GM18505 (cell line): Measurements from ENCODE around the gene BIN2.

ENCODE experiments used
- ATAC-seq: cut with Tn5 transposase; IDR thresholded peaks from one replicate; pipeline ENCODE4 v1.9.1; 2021; ENCODE audit not compliant: unreplicated experiment
- POLR2A ChIP-seq: IDR thresholded peaks from 4 replicates; pipeline ENCODE4 v1.6.1; 2011; ENCODE audit warnings: borderline replicate concordance; ENCODE audit not compliant: insufficient read depth, insufficient read length; ENCODE audit errors: extremely low read depth

BIN2 gene

DNA sequence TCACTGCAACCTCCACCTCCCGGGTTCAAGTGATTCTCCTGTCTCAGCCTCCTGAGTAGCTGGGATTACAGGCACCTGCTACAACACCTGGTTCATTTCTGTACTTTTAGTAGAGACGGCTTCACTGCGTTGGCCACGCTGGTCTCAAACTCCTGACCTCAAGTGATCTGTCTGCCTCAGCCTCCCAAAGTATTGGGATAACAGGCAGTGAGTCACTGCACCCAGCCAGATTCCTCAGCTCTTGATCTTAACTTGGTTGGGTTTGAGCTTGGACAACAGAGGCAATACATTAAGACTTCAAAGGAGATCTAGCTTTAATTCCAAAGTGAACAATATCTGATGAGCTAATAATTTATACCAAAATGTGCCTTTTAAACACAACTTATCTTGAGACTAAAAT lies 79.7 kb downstream of the BIN2 start:
- TF ChIP-seq POLR2A: no peak
- no peak for ATAC-seq

DNA sequence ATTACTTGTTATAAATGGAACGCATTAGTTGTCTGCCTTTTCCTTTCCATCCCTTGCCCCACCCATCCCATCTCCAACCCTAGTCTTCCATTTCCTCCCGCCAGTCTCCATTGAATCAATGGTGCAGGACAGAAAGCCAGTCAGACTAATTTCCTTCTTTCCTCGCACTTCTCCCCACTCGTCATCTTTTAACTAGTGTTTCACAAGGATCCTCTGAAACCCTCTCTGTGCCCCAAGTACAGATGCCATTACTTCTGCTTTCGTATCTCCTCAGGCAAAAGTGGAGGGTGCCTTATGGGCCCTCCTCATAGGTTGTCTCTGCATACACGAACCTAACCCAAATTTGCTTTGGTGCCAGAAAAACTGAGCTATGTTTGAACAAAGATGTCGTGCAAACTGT lies 81.1 kb downstream of the BIN2 start:
- no peak for ATAC-seq
- no peak for TF ChIP-seq POLR2A

DNA sequence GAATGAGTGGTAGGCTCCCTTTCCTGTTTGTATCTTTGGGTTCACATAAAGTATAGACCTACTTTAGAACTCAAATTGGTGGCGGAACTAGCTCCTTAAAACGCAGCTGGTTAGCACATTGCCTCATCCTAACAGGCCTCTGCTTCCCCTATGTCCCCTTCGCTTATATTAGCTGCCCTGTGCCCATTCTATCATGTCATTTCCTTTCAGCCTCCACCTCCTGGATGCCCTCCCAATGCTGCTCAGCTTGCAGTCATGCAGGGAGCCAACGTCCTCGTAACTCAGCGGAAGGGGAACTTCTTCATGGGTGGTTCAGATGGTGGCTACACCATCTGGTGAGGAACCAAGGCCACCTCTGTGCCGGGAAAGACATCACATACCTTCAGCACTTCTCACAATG lies 81.9 kb downstream of the BIN2 start:
- no peak for ATAC-seq
- no peak for TF ChIP-seq POLR2A

DNA sequence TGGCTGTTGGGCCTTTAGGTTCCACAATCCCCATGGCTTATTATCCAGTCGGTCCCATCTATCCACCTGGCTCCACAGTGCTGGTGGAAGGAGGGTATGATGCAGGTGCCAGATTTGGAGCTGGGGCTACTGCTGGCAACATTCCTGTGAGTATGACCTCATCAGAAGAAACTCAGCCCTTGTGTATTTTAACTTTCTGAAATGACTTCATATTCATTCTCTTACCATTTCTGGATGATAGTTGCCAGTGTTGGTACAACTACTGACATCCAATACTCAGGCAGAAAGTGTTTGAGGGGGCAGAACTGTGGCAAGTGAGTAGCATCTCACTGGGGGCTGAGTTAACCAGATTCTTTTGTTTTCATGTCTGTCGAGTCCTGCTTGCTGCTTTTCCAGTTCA lies 83.0 kb downstream of the BIN2 start:
- TF ChIP-seq POLR2A: no peak
- ATAC-seq: no peak

DNA sequence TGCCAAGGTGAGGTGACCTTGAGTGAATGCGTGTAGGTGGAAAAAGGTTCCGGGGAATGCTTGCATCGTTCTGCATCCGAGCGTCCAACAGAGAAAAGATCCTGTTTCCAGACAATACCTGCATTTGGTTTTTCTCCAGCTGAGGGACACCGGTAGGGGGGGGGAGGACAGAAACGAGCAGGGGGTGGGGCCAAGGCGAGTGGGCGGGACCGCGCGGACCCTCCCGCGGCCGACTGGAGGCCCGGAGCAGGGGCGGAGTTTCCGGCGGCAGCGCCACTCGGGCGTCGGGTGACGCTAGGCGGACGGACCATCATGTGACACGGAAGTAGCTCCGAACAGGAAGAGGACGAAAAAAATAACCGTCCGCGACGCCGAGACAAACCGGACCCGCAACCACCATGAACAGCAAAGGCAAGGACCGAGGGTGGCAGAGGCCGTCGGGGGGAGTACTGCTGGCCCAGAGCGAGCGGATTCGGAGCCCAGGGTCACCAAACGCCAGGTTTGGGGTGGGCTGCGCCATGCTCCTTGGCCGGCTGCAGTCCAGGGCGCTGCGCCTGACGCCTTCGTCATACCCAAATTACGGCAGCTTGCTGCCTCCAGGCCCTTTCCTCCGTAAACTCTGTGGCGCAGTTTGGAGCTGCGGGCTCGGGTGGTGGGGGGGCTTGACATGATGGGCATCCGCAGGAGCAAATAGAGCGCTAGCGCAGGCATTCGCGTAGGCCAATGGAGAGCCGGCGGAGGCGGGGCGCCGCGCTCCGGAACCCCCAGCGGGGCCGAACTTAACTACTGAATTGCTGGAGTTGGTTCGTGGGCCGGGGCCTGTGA lies 85.3 kb downstream of the BIN2 start, which contains the start of gene DAZAP2:
DAZAP2 (plus strand) TSS at position 317 of the 825 bp plus-strand sequence; CDS start at position 399, 82 bp downstream.
- peak; percentile 90 for ATAC-seq
- peak; percentile 96 for TF ChIP-seq POLR2A

DNA sequence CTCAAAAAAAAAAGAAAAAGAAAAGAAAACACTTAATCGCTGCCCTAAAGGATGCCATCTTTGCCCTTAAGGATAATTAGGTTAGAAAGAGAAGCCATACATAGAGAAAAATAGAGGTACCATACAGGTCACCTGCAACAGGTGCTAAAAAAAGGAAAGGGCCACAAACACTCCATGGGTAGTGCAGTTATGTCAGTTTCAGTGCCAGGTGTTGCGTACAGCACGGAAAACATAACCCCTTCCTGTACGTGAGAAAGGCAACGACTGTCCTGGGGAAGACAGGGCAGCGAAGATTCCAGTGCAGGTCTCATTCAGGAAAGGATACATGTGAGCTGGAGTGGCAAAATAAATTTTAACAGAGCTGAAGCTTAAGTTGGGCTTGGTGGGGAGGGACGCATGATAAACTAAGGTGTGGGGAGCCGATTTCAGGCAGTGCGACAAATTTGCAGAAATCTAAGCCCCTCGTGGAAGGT lies 85.9 kb downstream of the BIN2 start:
- TF ChIP-seq POLR2A: no peak
- ATAC-seq: no peak

DNA sequence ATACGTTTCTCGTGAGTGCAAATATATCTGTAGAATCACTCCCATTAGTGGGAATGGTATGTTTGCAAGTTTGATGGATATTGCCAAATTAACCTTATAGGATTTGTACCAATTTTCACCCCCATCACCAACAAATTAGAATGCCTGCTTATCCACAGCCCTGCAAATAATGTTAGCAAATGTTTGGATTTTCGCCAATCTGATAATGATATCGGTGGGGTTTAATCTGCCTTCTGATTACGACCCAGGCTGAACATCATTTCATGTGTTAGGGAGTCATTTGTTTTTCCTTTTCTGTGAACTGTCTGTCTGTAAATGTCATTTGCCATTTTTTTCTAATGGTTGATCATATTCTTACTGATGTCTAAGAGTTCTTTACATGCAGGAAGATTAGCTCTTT lies 89.4 kb downstream of the BIN2 start:
- no peak for TF ChIP-seq POLR2A
- no peak for ATAC-seq

DNA sequence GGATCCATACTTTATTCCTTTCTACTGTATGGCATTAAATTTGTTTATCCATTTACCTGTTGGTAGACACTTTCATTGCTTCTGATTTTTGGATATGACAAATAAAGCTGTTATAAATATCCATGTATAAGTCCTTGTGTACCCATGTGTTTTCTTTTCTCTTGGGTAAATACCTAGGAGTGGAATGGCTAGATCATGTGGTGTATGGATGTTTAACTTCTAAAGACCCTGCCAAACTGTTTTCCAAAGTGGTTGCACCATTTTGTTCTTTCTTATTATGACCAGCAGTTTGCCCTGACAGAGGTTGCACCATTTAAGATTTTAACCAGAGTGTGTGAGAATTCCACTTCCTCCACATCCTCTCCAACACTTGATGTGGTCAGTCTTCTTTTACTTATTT lies 91.3 kb downstream of the BIN2 start:
- ATAC-seq: no peak
- no peak for TF ChIP-seq POLR2A
